Measurements from ENCODE around the gene LRRK1.

Gene LRRK1

GRCh38 chr15:101058735-101059134 is 139.6 kb downstream of the LRRK1 start:
- Histone ChIP-seq H3K27ac (no peak overlapping the region), H3K4me3 (no peak overlapping the region)

DNA sequence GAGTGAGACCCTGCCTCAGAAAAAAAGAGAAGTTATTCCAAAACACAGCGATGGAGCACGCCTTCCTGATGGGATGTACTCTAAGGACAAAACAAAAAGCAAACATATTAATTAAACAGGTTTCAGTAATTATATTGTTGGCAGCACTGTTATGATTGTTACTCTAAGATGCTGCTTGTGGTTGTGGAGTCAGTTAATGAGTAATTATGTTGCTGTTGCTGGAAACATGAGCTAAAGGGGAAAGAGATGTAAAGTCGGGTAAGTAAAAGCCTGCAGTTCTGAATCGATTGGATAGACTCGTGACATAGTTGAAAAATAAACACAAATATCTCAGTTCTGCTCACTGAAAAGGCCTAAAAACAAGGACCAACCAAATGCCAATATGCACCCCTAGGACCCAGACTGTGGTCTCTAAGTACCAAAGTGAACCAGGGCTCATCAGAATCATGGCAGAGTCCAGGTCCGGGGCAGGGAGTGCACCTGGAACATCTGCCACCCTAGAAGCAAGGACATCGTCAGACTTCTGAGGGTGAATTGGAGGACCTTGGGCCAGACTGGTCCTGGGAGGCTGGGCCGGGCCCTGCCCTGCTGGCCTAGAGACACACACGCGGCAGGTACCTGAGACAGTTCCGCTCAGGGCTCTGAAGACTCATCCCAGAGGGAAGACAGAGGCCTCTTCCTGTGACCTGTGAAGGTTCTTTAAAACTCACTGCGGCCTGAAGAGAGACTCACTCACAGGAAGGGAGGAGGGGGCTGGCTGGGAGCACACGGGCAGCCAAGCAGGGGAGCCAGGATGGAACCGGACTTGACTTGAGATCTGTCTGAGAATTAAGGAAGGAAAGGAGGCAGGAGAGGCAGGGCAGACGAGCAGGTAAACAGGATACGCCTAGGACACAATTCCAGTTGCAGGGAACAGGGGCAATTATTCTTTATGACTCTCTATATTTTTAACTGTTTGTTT is 140.5 kb downstream of the LRRK1 start:
- H3K27ac ChIP-seq, result no peak overlapping the region
- H3K4me3 ChIP-seq, result no peak overlapping the region

GRCh38 chr15:101060576-101061551 is 141.7 kb downstream of the LRRK1 start:
- no peak overlapping the region for H3K27ac ChIP-seq

DNA sequence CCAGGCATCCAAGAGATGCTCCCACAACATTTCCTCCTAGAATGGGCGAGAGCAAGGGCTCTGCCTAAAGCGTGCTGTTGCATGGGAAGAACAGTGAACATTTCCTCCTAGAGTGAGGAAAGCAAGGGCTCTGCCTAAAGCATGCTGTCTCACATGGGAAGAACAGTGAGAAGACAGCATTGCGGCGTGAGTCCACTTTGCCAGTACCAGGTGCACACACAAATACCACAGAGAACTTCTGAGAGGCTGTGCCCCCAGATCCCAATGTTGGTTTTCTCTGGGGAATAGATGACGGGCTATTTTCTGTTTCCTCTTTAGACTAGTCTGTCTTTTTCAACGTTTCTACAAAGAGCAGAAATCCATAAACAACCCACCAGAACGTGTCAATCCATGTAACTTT is 142.9 kb downstream of the LRRK1 start:
- H3K27ac ChIP-seq, result no peak overlapping the region
- no peak overlapping the region for H3K4me3 ChIP-seq

More at GRCh38 chr15:101060576-101061551, 141.7 kb downstream of the LRRK1 start:
- no peak overlapping the region for H3K4me3 ChIP-seq

GRCh38 chr15:101062471-101063171 is 143.5 kb downstream of the LRRK1 start:
- H3K27ac ChIP-seq, result no peak overlapping the region
- no peak overlapping the region for H3K4me3 ChIP-seq

GRCh38 chr15:101063212-101063611 is 144.1 kb downstream of the LRRK1 start:
- no peak overlapping the region for H3K4me3 ChIP-seq
- H3K27ac ChIP-seq, result no peak overlapping the region

GRCh38 chr15:101063891-101064794 is 145.0 kb downstream of the LRRK1 start:
- Histone ChIP-seq H3K4me3 (no peak overlapping the region), H3K27ac (no peak overlapping the region)

- H3K27ac ChIP-seq, result no peak overlapping the region
- H3K4me3 ChIP-seq, result no peak overlapping the region
Measured at GRCh38 chr15:101064795-101065569, 145.8 kb downstream of the LRRK1 start.

DNA sequence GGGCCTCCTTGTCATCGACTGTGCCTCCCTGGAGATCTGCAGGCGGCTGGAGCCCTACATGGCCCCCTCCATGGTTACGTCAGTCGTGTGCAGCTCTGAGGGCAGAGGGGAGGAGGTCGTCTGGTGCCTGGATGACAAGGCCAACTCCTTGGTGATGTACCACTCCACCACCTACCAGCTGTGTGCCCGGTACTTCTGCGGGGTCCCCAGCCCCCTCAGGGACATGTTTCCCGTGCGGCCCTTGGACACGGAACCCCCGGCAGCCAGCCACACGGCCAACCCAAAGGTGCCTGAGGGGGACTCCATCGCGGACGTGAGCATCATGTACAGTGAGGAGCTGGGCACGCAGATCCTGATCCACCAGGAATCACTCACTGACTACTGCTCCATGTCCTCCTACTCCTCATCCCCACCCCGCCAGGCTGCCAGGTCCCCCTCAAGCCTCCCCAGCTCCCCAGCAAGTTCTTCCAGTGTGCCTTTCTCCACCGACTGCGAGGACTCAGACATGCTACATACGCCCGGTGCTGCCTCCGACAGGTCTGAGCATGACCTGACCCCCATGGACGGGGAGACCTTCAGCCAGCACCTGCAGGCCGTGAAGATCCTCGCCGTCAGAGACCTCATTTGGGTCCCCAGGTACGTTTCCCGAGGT is 146.5 kb downstream of the LRRK1 start:
- Histone ChIP-seq H3K27ac (no peak overlapping the region), H3K4me3 (no peak overlapping the region)

GRCh38 chr15:101066501-101067408 is 147.6 kb downstream of the LRRK1 start:
- H3K27ac ChIP-seq, result no peak overlapping the region

DNA sequence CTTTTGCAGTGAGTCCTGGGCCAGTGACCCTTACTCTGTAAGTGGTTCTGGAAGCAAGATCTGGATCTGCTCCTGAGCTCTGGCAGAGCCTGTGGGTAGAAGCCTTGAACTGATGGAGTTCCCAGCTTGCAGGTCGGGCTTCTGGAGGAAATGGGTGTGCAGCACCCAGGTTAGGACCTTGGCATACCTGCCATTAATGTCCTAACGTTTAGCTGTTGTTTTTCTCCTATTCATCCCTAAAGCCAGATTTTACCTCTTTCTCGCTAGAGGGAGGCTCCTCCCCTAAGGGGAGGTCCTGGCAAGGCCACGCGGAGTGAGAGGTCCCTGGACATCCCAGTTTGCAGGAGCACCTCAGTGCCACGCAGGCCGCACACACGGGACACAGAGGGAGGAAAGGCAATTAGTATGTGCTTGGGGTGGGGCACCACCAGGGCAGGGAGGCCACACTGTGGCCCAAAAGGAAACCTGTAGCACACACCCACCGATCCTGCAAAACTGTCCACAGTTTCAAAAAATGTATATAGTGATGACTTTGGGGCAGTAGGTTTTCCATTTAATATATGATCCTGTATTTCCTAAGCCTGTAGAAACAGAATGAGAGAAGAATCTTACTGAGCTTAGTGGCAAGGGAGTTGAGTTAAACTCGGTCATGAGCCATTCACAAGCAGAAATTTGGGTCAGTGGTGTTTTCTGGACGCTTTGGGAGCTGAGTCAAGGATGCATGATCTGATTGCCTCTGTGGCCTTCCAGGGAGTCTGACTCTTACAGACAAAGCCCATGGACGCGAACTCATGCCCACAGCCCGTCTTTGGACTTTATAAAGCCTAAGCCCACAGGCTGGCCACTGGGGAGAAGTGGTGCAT is 148.7 kb downstream of the LRRK1 start:
- no peak overlapping the region for H3K4me3 ChIP-seq
- H3K27ac ChIP-seq, result peak overlapping the region in 8 of 21 experiments; percentile 14 to 85 (median 54)

More at GRCh38 chr15:101066501-101067408, 147.6 kb downstream of the LRRK1 start:
- no peak overlapping the region for H3K4me3 ChIP-seq

- peak overlapping the region in 12 of 21 experiments; percentile 14 to 85 (median 46) for H3K27ac ChIP-seq
- no peak overlapping the region for H3K4me3 ChIP-seq
Measured at GRCh38 chr15:101068523-101068960, 149.4 kb downstream of the LRRK1 start.

- Histone ChIP-seq H3K27ac (peak overlapping the region in 13 of 21 experiments; percentile 14 to 85 (median 44)), H3K4me3 (no peak overlapping the region)
Measured at GRCh38 chr15:101068961-101069653, 149.9 kb downstream of the LRRK1 start.

DNA sequence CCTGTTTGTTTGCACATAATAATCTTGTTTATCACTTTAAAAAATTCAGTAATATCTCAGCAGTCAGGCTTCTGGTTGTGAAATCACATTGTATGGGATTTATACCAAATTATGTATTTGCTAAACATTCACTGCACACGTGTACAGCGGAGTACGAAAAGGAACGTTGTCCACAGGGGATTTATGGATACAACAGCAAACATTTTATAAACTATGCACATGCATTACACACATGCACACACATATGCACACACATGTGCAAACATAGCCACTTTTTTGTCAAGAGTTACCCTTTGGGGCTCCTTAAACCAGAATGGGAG is 150.5 kb downstream of the LRRK1 start:
- Histone ChIP-seq H3K27ac (peak overlapping the region in 13 of 21 experiments; percentile 5 to 85 (median 58)), H3K4me3 (no peak overlapping the region)

- peak overlapping the region in 20 of 21 experiments; percentile 5 to 85 (median 66) for H3K27ac ChIP-seq
- no peak overlapping the region for H3K4me3 ChIP-seq
Measured at GRCh38 chr15:101070024-101070423, 150.9 kb downstream of the LRRK1 start.

Data from skin epidermis (tissue), 12 donors.